Medulla oblongata (tissue), 1 donor: ENCODE data around the gene GPRIN2.
"Not testable (repeated sequence)": the region's sequence is repeated elsewhere in the genome, so short reads cannot be mapped to it uniquely, and the experiment has no call there.

ENCODE experiments used
- DNase-seq: peaks from one replicate; pipeline ENCODE4 v3.0.0-alpha.2; 2015; ENCODE audit errors: extremely low spot score

Gene GPRIN2

GRCh38 chr10:46520941-46521340 is 35.5 kb downstream of the GPRIN2 start:
- DNase-seq: no peak

- no peak for DNase-seq
Measured at GRCh38 chr10:46520381-46520780, 36.1 kb downstream of the GPRIN2 start.

- DNase-seq: no peak
Measured at GRCh38 chr10:46518028-46518725, 38.3 kb downstream of the GPRIN2 start.

- no peak for DNase-seq
Measured at GRCh38 chr10:46517541-46517940, 38.9 kb downstream of the GPRIN2 start.

- DNase-seq: no peak
Measured at GRCh38 chr10:46516660-46517416, 39.6 kb downstream of the GPRIN2 start.

- no peak for DNase-seq
Measured at GRCh38 chr10:46515793-46516192, 40.7 kb downstream of the GPRIN2 start.

GRCh38 chr10:46515366-46515765 is 41.1 kb downstream of the GPRIN2 start:
- no peak for DNase-seq

GRCh38 chr10:46514899-46515298 is 41.6 kb downstream of the GPRIN2 start:
- DNase-seq: no peak

- no peak for DNase-seq
Measured at GRCh38 chr10:46514431-46514861, 42.0 kb downstream of the GPRIN2 start.

GRCh38 chr10:46513333-46513732 is 43.1 kb downstream of the GPRIN2 start:
- not testable (repeated sequence) for DNase-seq

- not testable (repeated sequence) for DNase-seq
Measured at GRCh38 chr10:46512725-46513124, 43.7 kb downstream of the GPRIN2 start.

- DNase-seq: not testable (repeated sequence)
Measured at GRCh38 chr10:46512002-46512401, 44.5 kb downstream of the GPRIN2 start.
